Endothelial cell of umbilical vein (primary cell): ENCODE results near the gene KRTAP10-10.

Experiments
- EZH2 ChIP-seq: IDR thresholded peaks from 2 replicates; pipeline ENCODE4 v1.6.1; 2012; ENCODE audit warnings: borderline replicate concordance, low read depth, mild to moderate bottlenecking, moderate library complexity, low read length, inconsistent platforms; ENCODE audit not compliant: severe bottlenecking
- FOS ChIP-seq: IDR thresholded peaks from 2 replicates; pipeline ENCODE4 v1.6.1; 2011; ENCODE audit warnings: mild to moderate bottlenecking, low read length, moderate library complexity, borderline replicate concordance; ENCODE audit not compliant: insufficient read depth
- GATA2 ChIP-seq: IDR thresholded peaks from 2 replicates; pipeline ENCODE4 v1.7.0; 2011; ENCODE audit warnings: low read depth, mild to moderate bottlenecking, moderate library complexity, mixed read lengths, low read length; ENCODE audit not compliant: insufficient read length, insufficient read depth
- MYC ChIP-seq: IDR thresholded peaks from one replicate; pipeline ENCODE4 v1.6.1; 2011; ENCODE audit warnings: mild to moderate bottlenecking, low read depth, low read length
- POLR2A ChIP-seq: IDR thresholded peaks from 2 replicates; pipeline ENCODE4 v1.6.1; 2012; ENCODE audit warnings: low read depth, mild to moderate bottlenecking, control low read depth, low read length
- TF ChIP-seq, protein P1 (sequence below), 2 donors: IDR thresholded peaks; 1 replicate in 1 of 2; 2 replicates in 1 of 2; pipeline ENCODE4 v1.5.1; 2011; ENCODE audit warnings: low read length in 2 of 2, mild to moderate bottlenecking in 2 of 2, moderate library complexity in 2 of 2, control low read depth in 1 of 2, inconsistent platforms in 1 of 2, low read depth in 1 of 2; ENCODE audit not compliant: insufficient read depth in 1 of 2; ENCODE audit errors: extremely low read depth in 1 of 2
- TF ChIP-seq, protein P2 (sequence below): IDR thresholded peaks from 2 replicates; pipeline ENCODE4 v1.6.1; 2011; ENCODE audit not compliant: insufficient read depth, insufficient read length

DNA sequence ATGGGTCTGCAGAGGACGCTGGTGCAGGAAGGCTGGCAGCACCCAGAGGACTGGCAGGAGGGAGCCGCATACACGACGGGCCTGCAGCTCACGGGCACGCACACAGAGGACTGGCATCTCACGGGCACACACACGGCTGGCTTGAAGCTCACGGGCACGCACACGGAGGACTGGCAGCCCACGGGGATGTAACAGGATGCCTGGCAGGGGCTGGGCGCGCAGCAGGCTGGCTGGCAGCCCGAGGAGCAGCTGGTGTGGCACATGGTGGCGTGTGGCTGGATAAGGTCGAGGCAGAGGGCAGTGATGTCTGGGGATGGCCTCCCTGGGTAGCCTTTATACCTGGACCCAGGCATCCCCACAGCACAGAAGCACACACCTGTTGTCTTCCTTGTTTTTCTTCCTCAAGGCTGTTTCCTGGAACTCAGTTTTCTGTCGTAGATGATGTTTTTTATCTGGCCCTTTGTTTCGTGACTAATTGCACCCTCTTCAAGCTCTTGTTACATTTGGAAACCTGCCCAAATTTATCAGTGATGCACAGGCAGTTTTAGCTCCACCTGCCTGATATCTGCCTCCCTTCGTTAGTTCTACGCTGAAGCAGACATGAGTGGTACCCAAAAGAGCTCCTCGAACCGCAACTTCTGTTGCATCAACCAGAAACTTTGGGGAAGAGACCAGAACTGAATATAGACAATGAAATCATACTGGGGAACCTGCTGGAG is 44.9 kb downstream of the KRTAP10-10 start, which contains the start of gene KRTAP12-1:
- no peak for TF ChIP-seq EZH2
- TF ChIP-seq, protein P1, sequence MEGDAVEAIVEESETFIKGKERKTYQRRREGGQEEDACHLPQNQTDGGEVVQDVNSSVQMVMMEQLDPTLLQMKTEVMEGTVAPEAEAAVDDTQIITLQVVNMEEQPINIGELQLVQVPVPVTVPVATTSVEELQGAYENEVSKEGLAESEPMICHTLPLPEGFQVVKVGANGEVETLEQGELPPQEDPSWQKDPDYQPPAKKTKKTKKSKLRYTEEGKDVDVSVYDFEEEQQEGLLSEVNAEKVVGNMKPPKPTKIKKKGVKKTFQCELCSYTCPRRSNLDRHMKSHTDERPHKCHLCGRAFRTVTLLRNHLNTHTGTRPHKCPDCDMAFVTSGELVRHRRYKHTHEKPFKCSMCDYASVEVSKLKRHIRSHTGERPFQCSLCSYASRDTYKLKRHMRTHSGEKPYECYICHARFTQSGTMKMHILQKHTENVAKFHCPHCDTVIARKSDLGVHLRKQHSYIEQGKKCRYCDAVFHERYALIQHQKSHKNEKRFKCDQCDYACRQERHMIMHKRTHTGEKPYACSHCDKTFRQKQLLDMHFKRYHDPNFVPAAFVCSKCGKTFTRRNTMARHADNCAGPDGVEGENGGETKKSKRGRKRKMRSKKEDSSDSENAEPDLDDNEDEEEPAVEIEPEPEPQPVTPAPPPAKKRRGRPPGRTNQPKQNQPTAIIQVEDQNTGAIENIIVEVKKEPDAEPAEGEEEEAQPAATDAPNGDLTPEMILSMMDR (IDR thresholded peaks at IDR 0.05; ENCODE audit: extremely low read depth in 1 of 2, insufficient read depth in 1 of 2, low read depth in 1 of 2, low read length in 2 of 2), result no peak
- TF ChIP-seq POLR2A, result no peak
- TF ChIP-seq MYC, result no peak
- no peak for TF ChIP-seq GATA2
- TF ChIP-seq FOS, result no peak
- TF ChIP-seq, protein P2, sequence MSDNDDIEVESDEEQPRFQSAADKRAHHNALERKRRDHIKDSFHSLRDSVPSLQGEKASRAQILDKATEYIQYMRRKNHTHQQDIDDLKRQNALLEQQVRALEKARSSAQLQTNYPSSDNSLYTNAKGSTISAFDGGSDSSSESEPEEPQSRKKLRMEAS, result no peak
